ENCODE results near the gene DDR1. TPM values are rescaled to one million over a fixed set of nuclear protein-coding genes. Genes with fewer than 3 reads are reported as not detected.

The DDR1 gene
- 154 and 163 TPM in 2 replicates for total RNA-seq
- long read RNA-seq, partial matches to known transcripts = 15 of 16 reads
- long read RNA-seq, other reads (novel, unspliced or antisense) = 1 of 16 reads

GRCh38 chr6:30883685-30884520 is at the start of gene DDR1:
Gene DDR1 (plus strand): TSS chr6:30884519. CDS start chr6:30888730, 4,211 bp downstream.
- Mint-ChIP-seq H3K4me3 (ENCODE audit: low read depth) (peak within 1 kb of the TSS; percentile 84), H3K36me3 (ENCODE audit: insufficient read depth) (no peaks in the 10 kb centered on the region), H3K27me3 (peaks cover 4% of the 10 kb centered on the region), H3K27ac (peak within 1 kb of the TSS; percentile 95), H3K4me1 (ENCODE audit: low read depth) (peaks cover 50% of the 10 kb centered on the region), H3K9me3 (ENCODE audit: low read depth) (no peaks in the 10 kb centered on the region)
- peak; percentile 44 for DNase-seq (ENCODE audit: low spot score, unreplicated experiment)
- no peak for TF ChIP-seq CTCF (IDR thresholded peaks at IDR 0.05; ENCODE audit: unreplicated experiment)

GRCh38 chr6:30834646-30835045 is 49.7 kb upstream of the DDR1 start:
- H3K4me3 Mint-ChIP-seq (ENCODE audit: low read depth) = no peak overlapping the region
- no peak overlapping the region for H3K27ac Mint-ChIP-seq
- peaks cover 2% of the 10 kb centered on the region for H3K4me1 Mint-ChIP-seq (ENCODE audit: low read depth)
- no peak for DNase-seq (ENCODE audit: low spot score, unreplicated experiment)
- TF ChIP-seq CTCF (IDR thresholded peaks at IDR 0.05; ENCODE audit: unreplicated experiment) = no peak
- H3K27me3 Mint-ChIP-seq = no peaks in the 10 kb centered on the region
- no peaks in the 10 kb centered on the region for H3K9me3 Mint-ChIP-seq (ENCODE audit: low read depth)
- no peaks in the 10 kb centered on the region for H3K36me3 Mint-ChIP-seq (ENCODE audit: insufficient read depth)

- TF ChIP-seq CTCF (IDR thresholded peaks at IDR 0.05; ENCODE audit: unreplicated experiment) = no peak
- Mint-ChIP-seq H3K9me3 (ENCODE audit: low read depth) (no peaks in the 10 kb centered on the region), H3K4me3 (ENCODE audit: low read depth) (no peak overlapping the region), H3K4me1 (ENCODE audit: low read depth) (peaks cover 2% of the 10 kb centered on the region), H3K27me3 (no peaks in the 10 kb centered on the region), H3K36me3 (ENCODE audit: insufficient read depth) (no peaks in the 10 kb centered on the region), H3K27ac (no peak overlapping the region)
- DNase-seq (ENCODE audit: low spot score, unreplicated experiment) = no peak
Observed at GRCh38 chr6:30835576-30835975, 48.7 kb upstream of the DDR1 start.

GRCh38 chr6:30836431-30836866 is 47.9 kb upstream of the DDR1 start:
- Mint-ChIP-seq H3K4me1 (ENCODE audit: low read depth) (peaks cover 2% of the 10 kb centered on the region), H3K36me3 (ENCODE audit: insufficient read depth) (no peaks in the 10 kb centered on the region), H3K9me3 (ENCODE audit: low read depth) (no peaks in the 10 kb centered on the region), H3K4me3 (ENCODE audit: low read depth) (no peak overlapping the region), H3K27ac (no peak overlapping the region), H3K27me3 (no peaks in the 10 kb centered on the region)
- DNase-seq (ENCODE audit: low spot score, unreplicated experiment) = no peak
- no peak for TF ChIP-seq CTCF (IDR thresholded peaks at IDR 0.05; ENCODE audit: unreplicated experiment)

- Mint-ChIP-seq H3K27me3 (no peaks in the 10 kb centered on the region), H3K27ac (no peak overlapping the region), H3K9me3 (ENCODE audit: low read depth) (no peaks in the 10 kb centered on the region), H3K36me3 (ENCODE audit: insufficient read depth) (no peaks in the 10 kb centered on the region), H3K4me1 (ENCODE audit: low read depth) (peaks cover 3% of the 10 kb centered on the region), H3K4me3 (ENCODE audit: low read depth) (no peak overlapping the region)
- DNase-seq (ENCODE audit: low spot score, unreplicated experiment) = no peak
- no peak for TF ChIP-seq CTCF (IDR thresholded peaks at IDR 0.05; ENCODE audit: unreplicated experiment)
Observed at GRCh38 chr6:30836957-30837356, 47.4 kb upstream of the DDR1 start.
